AG04450 (cell line): ENCODE results near the gene CHERP. TPM values are rescaled to one million over a fixed set of nuclear protein-coding genes. Genes with fewer than 3 reads are reported as not detected.

Experiments used
- CTCF ChIA-PET: fragments of 300-600, 350-600 bp; formaldehyde crosslinking; extraction: SDS; loops from one replicate; lab custom pipeline; 2022; ENCODE audit warnings: antibody characterized with exemption, inconsistent platforms; lab: Charles Lee
- POLR2A ChIA-PET: fragments of 350-600 bp; formaldehyde crosslinking; extraction: SDS; loops from one replicate; lab custom pipeline; 2021; ENCODE audit warnings: antibody characterized with exemption, inconsistent platforms; lab: Yijun Ruan, JAX
- DNase-seq: peaks from one replicate; pipeline ENCODE4 v3.0.0-alpha.2; 2011; ENCODE audit warnings: low read depth, low spot score
- H3K27ac ChIP-seq: one replicate; pipeline ENCODE4 v1.5.1; 2012; ENCODE audit warnings: low read depth, low read length, control low read depth
- H3K27me3 ChIP-seq: one replicate; pipeline ENCODE4 v1.6.0; 2012; ENCODE audit warnings: low read length; ENCODE audit not compliant: control insufficient read depth, insufficient read depth
- H3K4me3 ChIP-seq: 2 replicates; pipeline ENCODE4 v1.5.1; 2011; ENCODE audit warnings: mild to moderate bottlenecking, low read depth, low read length, control low read depth
- H3K9me3 ChIP-seq: 2 replicates; pipeline ENCODE4 v1.5.1; 2012; ENCODE audit warnings: low read length; ENCODE audit not compliant: control insufficient read depth, insufficient read depth
- polyA plus RNA-seq: library from polyadenylated mRNA; depleted of rRNA; stranded (reverse); fragments of >200 nt; gene quantifications from 2 replicates; pipeline ENCODE4 v1.2.3, GENCODE V29; 2011
- TF ChIP-seq, protein P1 (sequence below): IDR thresholded peaks from 2 replicates; pipeline ENCODE4 v1.5.1; 2011; ENCODE audit warnings: low read depth, low read length, control low read depth, inconsistent platforms

CHERP gene
- polyA plus RNA-seq, 1 experiment = 3.4 TPM

DNA sequence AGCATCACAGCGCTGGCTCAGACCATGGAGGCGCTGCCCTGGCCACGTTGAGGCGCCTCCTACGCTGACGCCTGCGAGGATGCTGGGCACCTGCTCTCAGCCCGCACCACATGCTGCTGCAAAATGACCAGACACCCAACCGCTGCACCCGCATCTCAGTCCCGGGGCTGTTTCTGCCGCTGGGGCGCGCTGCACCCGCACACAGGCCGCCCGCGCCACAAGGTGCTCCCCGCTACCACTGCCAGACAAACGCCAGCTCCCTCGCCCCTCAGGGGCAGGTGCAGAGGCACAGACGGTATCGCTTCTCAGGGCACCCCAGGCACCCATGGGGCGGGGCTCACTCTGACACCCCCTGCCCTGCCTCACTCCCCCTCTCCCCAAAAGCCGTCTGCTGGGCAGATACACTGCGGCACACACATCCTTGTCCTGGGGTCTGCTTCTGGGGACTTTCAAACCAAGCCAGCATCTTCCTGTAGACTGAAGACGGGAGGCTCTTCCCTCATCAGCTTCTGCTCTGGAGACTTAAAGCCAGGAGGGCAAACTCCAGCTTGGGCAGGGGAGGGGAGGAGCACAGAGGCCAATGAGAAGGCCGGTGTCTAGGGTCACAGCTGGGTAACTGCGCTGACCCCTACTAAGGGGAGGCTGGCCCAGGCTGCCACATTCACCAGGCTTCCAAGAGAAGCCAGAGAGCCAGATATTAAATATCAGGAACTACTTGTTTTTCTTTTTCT is 16.3 kb downstream of the CHERP start:
- TF ChIP-seq, protein P1, sequence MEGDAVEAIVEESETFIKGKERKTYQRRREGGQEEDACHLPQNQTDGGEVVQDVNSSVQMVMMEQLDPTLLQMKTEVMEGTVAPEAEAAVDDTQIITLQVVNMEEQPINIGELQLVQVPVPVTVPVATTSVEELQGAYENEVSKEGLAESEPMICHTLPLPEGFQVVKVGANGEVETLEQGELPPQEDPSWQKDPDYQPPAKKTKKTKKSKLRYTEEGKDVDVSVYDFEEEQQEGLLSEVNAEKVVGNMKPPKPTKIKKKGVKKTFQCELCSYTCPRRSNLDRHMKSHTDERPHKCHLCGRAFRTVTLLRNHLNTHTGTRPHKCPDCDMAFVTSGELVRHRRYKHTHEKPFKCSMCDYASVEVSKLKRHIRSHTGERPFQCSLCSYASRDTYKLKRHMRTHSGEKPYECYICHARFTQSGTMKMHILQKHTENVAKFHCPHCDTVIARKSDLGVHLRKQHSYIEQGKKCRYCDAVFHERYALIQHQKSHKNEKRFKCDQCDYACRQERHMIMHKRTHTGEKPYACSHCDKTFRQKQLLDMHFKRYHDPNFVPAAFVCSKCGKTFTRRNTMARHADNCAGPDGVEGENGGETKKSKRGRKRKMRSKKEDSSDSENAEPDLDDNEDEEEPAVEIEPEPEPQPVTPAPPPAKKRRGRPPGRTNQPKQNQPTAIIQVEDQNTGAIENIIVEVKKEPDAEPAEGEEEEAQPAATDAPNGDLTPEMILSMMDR = no peak
- CTCF ChIA-PET = no interaction called here
- POLR2A ChIA-PET = no interaction called here
- H3K4me3 ChIP-seq = no peak overlapping the region
- no peak overlapping the region for H3K27ac ChIP-seq
- no peaks in the 10 kb centered on the region; the same call in 1 of the 2 replicates for H3K9me3 ChIP-seq
- H3K27me3 ChIP-seq = no peaks in the 10 kb centered on the region
- DNase-seq = no peak

DNA sequence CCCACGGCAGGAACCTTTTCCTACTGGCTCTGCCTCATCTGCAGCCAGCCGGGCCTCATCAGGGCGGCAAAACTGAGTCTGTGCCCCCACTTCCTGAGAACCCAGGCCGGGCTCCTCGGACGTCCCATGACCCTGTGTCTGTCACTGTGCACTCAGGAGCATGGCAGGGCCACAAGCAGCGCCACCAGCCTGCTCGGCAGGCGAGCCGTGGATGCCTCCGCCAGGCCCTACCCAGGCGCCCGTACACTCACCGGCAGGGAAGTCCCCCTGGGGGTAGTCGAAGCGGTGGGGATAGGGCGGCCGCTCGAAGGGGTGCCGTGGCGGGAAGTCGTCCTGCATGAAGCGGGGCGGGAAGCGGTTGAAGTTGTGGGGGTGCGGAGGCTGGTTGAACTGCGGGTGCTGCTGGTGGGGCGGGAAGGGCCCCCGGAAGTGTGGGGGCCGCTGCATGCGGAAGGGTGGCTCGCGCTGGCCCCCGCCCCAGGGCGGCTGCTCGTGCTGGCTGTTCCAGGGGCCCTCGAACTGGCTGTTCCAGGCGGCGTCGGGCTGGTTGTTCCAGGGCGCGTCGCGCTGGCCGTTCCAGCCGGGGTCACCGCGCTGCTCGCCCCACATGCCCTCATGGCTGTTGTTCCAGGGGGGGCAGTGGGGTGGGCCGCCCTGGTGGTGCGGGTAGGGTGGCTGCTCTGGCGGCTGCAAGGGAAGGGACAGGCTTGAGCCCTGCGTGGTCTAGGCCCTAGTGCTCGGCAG is 17.1 kb downstream of the CHERP start:
- CTCF ChIA-PET = no interaction called here
- no peak for DNase-seq
- Histone ChIP-seq H3K4me3 (no peak overlapping the region), H3K9me3 (no peaks in the 10 kb centered on the region; the same call in 1 of the 2 replicates), H3K27me3 (no peaks in the 10 kb centered on the region), H3K27ac (no peak overlapping the region)
- POLR2A ChIA-PET = interaction anchor here (1.0 kb wide), 1 partner anchor 17 kb away, joined by 4 read pairs; the partner anchor contains the start of gene CHERP
- TF ChIP-seq, protein P1 = no peak

DNA sequence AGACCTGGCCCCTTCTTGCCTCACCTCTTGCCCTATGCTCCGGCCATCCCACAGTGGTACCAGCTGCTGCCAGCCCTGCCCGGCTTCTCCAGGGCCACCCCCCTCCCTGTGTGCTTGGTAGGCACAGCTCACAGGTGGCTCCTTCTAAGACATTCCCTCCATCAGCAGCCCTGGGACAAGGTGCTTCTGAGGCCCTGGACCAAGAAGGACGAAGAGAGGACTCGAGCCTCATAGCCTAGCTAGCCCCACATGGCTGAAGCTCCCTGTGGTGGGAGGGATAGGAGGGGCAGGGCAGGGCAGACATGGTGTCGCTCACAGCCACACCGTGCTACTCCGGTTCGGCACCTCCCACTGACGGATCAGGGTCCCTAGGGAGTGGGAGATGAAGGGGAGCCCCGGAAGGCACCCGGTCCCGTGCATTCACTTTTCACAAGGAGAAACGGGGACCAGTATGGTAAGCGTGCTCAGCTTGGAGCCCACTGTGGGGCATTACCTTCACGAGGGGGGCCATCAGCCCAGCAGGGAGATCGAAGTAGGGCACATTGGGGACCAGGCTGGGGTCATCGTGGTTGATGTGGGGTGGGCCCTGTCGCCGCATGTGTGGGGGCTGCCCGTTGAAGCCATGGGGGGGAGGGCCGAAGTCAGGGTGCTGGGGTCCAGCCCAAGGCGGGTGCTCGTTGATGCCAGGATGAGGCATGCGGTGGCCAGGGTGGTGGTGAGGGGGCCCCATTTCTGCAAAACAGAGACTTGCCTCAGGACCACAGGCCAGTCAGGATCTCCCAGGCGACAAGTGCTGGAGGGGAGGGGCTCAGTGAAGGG is 19.5 kb downstream of the CHERP start:
- no peaks in the 10 kb centered on the region for H3K27me3 ChIP-seq
- POLR2A ChIA-PET = interaction anchor here (0.7 kb wide), 1 partner anchor 53 kb away, joined by 7 read pairs; no protein-coding TSS in a partner anchor
- H3K4me3 ChIP-seq = no peak overlapping the region
- DNase-seq = no peak
- no peaks in the 10 kb centered on the region; the same call in 1 of the 2 replicates for H3K9me3 ChIP-seq
- TF ChIP-seq, protein P1 = no peak
- CTCF ChIA-PET = interaction anchor here (0.6 kb wide), 1 partner anchor 14 kb away, joined by 3 read pairs; no protein-coding TSS in a partner anchor
- no peak overlapping the region for H3K27ac ChIP-seq

DNA sequence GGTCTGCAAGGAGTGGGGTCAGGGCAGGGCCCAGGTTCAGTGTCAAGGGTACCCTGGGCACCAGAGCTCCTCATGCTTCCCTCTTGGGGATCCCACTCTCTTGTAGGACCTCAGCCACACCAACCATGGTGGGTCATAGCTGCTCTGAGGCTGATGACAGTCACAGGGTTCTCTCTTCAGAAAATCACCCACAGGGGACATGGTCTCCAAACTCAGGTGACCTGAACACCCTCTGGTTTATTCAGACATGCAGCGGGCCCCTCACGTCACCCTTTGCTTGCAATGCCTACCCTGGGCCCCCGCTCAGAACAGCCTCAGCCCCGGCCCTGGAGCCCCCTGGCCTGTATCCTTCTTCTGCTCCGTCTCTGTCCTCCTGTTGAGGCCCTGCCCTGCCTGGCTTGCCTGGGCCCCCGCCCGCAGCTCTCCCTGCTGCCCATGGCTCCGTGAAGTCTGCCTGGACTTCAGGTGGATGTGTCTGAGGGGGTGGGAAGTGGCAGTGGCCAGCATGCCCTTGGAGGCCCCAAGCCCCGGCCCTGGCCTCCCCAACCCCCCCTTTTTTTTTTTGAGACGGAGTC is 20.4 kb downstream of the CHERP start:
- Histone ChIP-seq H3K9me3 (no peaks in the 10 kb centered on the region; the same call in 1 of the 2 replicates), H3K4me3 (no peak overlapping the region), H3K27ac (no peak overlapping the region), H3K27me3 (no peaks in the 10 kb centered on the region)
- TF ChIP-seq, protein P1 = no peak
- no peak for DNase-seq
- POLR2A ChIA-PET = interaction anchor here (0.7 kb wide), 1 partner anchor 53 kb away, joined by 7 read pairs; no protein-coding TSS in a partner anchor
- CTCF ChIA-PET = interaction anchor here (0.6 kb wide), 1 partner anchor 15 kb away, joined by 3 read pairs; no protein-coding TSS in a partner anchor
